WTC11 (cell line): ENCODE data around the gene ABCC9.

Experiments
- ATF3 ChIP-seq: sonication (generic); formaldehyde crosslinking; conservative IDR thresholded peaks from 2 replicates; pipeline ENCODE4 v1.8.1; 2022; ENCODE audit warnings: mild to moderate bottlenecking, missing genetic modification reagents
- CTCF ChIP-seq: fragments of 200-600 bp; IDR thresholded peaks from 2 replicates; pipeline ENCODE4 v1.8.0; 2022; ENCODE audit warnings: antibody characterized with exemption
- E2F5 ChIP-seq: sonication (generic); formaldehyde crosslinking; IDR thresholded peaks from 2 replicates; pipeline ENCODE4 v1.8.1; 2022; ENCODE audit warnings: mild to moderate bottlenecking, moderate library complexity, missing genetic modification reagents
- SP1 ChIP-seq: sonication (generic); formaldehyde crosslinking; conservative IDR thresholded peaks from 2 replicates; pipeline ENCODE4 v1.8.1; 2022; ENCODE audit warnings: missing genetic modification reagents
- ZBTB43 ChIP-seq: sonication (generic); formaldehyde crosslinking; IDR thresholded peaks from 2 replicates; pipeline ENCODE4 v1.8.1; 2023; ENCODE audit warnings: mild to moderate bottlenecking, missing genetic modification reagents

- TF ChIP-seq ATF3, result no peak
- TF ChIP-seq E2F5, result no peak
- TF ChIP-seq SP1, result no peak
- no peak for TF ChIP-seq CTCF
- no peak for TF ChIP-seq ZBTB43
These were observed 59.3 kb downstream of the ABCC9 start for GRCh38 chr12:21881965-21882364.
